Heart right ventricle (tissue), 16 donors: ENCODE data around the gene ETS1. TPM values are rescaled to one million over a fixed set of nuclear protein-coding genes. Genes with fewer than 3 reads are reported as not detected.

Experiments used
- ATAC-seq, 8 donors: fragments of 200-7000 bp; cut with Tn5 transposase; one replicate each; pipeline ENCODE4 v1.9.1; 2020; ENCODE audit warnings: mild to moderate bottlenecking in 8 of 8, moderate library complexity in 8 of 8, moderate number of reproducible peaks in 1 of 8
- DNase-seq, 2 donors: peaks; one replicate each; pipeline ENCODE4 v3.0.0-alpha.2; 2020
- H3K27ac ChIP-seq, 10 donors: fragments of 200-600 bp; sonication (generic) in 2 of 10; one replicate each; pipeline versions ENCODE4 v1.5.0 to v1.8.0; 2020 to 2022; ENCODE audit warnings: mild to moderate bottlenecking in 3 of 10
- H3K27me3 ChIP-seq, 7 donors: fragments of 200-600 bp; one replicate each; pipeline ENCODE4 v1.8.0; 2021 to 2022; ENCODE audit warnings: mild to moderate bottlenecking in 2 of 7
- H3K36me3 ChIP-seq, 9 donors: fragments of 200-600 bp; sonication (generic) in 1 of 9; one replicate each; pipeline versions ENCODE4 v1.5.0 to v1.8.0; 2020 to 2022; ENCODE audit warnings: mild to moderate bottlenecking in 2 of 9
- H3K4me1 ChIP-seq, 9 donors: fragments of 200-600 bp; sonication (generic) in 1 of 9; one replicate each; pipeline versions ENCODE4 v1.5.0 to v1.8.0; 2020 to 2022; ENCODE audit warnings: mild to moderate bottlenecking in 4 of 9
- H3K4me3 ChIP-seq, 10 donors: fragments of 200-600 bp; sonication (generic) in 2 of 10; one replicate each; pipeline versions ENCODE4 v1.5.0 to v1.8.0; 2020 to 2022; ENCODE audit warnings: mild to moderate bottlenecking in 7 of 10, moderate library complexity in 2 of 10
- H3K9me3 ChIP-seq, 11 donors: fragments of 200-600 bp in 10 of 11; sonication (generic) in 2 of 11; one replicate each; pipeline versions ENCODE4 v1.5.0 to v1.8.0; 2013 to 2022; ENCODE audit warnings: mild to moderate bottlenecking in 2 of 11, control low read depth in 1 of 11, moderate library complexity in 1 of 11
- WGBS, 2 donors: extraction: QIAGEN DNeasy Blood & Tissue Kit; methylation state at CpG; one replicate each; pipeline ENCODE4 v1.1.7; 2013; ENCODE audit warnings: inconsistent platforms in 1 of 2; 5-methylcytosine and 5-hydroxymethylcytosine counted together
- intact Hi-C, 10 donors: fragments of 100-400 bp; cut with DNase I; formaldehyde crosslinking; loops; one replicate each; pipeline versions ENCODE4 v1.11.1 to v1.14.2; 2022
- polyA plus RNA-seq, 2 donors: library from polyadenylated mRNA; stranded (reverse); fragments of 200-250 nt; gene quantifications; one replicate each; pipeline ENCODE4 v1.2.3, GENCODE V29; 2013
- total RNA-seq, 10 donors: library from RNA; stranded (reverse); fragmentation: NEBNext Ultra II Directional in 3 of 10; extraction: Animal tissue kit (Norgen Biotek cat#: 25700) in 3 of 10; gene quantifications; one replicate each; pipeline versions ENCODE4 v1.2.1 to v1.2.4, GENCODE V29; 2021 to 2023
- TF ChIP-seq, protein P1 (sequence below), 9 donors: fragments of 200-600 bp; sonication (generic) in 2 of 9; IDR thresholded peaks; one replicate each; pipeline versions ENCODE4 v1.5.0 to v1.8.0; 2021 to 2022; ENCODE audit warnings: antibody characterized with exemption in 9 of 9, mild to moderate bottlenecking in 5 of 9, moderate library complexity in 1 of 9
- donor health status: Arrhythmogenic right ventricular cardiomyopathy.
- donor health status: ischemic (EF 13 %, LVEDD 7.1; RV severe dilation, severe dysfunction).
- donor health status: healthy with polysubstance abuse.
- donor health status: DM: no; HTN: yes; CAD: no.
- donor health status: DM: no; HTN: no; CAD: no.
- donor health status: ischemic (EF 25% LVEDD 6.9; RV normal size, moderate dysfunction).
- donor health status: ischemic (EF 25% LVEDD 5.7; RV mildly dilated, moderate dysfunction).
- donor health status: healthy.
- donor health status: DM: yes; HTN: yes; CAD: no.
- donor health status: Ischemic cardiomyopathy.
- donor health status: ischemic (EF 35%, LVEDD 5.7; RV mildly dilated, moderate dysfunction).
- donor health status: nonischemic (EF 11% LVEDD 7.7; RV severe dilation, severe dysfunction).
- donor health status: DM: yes; HTN: yes; CAD: no.
- donor health status: PGD.
- donor health status: ischemic (EF 29% LVEDD 5.4; RV normal size, mild dysfunction).
- donor health status: nonischemic (EF 23%, LVEDD 6.1; RV moderate dilation, normal function).

ETS1 gene
- total and polyA plus RNA-seq, 12 donors = 21.3 to 93.4 (median 50.7) TPM

DNA sequence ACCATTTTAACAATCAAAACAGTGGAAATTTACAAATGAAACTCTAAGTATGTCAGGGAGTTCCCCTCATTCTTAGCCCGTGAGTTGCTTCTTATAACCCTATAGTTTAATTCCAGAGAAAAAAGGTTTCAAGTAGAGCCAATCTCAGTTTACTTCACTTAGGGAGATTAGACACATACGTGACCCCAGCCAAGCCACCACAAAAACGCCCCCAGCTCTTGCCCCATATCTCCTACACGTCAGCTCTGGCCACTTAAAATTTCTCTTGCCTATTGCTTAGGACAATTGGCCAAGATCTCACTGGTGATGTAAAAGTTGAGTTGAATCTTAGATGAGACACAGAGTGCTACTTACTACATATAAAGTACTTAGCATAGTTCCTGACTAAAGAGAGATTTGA lies 166.4 kb downstream of the ETS1 start:
- no peak for DNase-seq
- intact Hi-C loops = loop anchor here in 4 of 10 donors (5.0 kb wide), 4 partner anchors 36 to 129 kb away; no protein-coding TSS in a partner anchor
- H3K27me3 ChIP-seq = no peaks in the 10 kb centered on the region
- H3K4me1 ChIP-seq = peaks cover 16 to 67% (median 51%) of the 10 kb centered on the region in 9 donors
- H3K27ac ChIP-seq = peak overlapping the region in 1 of 10 donors; percentile 57
- H3K4me3 ChIP-seq = no peak overlapping the region
- no peaks in the 10 kb centered on the region for H3K9me3 ChIP-seq
- 70 to 73% methylated on average over 4 of the region's 4 CpGs for WGBS, 2 donors
- no peaks in the 10 kb centered on the region for H3K36me3 ChIP-seq
- TF ChIP-seq, protein P1, sequence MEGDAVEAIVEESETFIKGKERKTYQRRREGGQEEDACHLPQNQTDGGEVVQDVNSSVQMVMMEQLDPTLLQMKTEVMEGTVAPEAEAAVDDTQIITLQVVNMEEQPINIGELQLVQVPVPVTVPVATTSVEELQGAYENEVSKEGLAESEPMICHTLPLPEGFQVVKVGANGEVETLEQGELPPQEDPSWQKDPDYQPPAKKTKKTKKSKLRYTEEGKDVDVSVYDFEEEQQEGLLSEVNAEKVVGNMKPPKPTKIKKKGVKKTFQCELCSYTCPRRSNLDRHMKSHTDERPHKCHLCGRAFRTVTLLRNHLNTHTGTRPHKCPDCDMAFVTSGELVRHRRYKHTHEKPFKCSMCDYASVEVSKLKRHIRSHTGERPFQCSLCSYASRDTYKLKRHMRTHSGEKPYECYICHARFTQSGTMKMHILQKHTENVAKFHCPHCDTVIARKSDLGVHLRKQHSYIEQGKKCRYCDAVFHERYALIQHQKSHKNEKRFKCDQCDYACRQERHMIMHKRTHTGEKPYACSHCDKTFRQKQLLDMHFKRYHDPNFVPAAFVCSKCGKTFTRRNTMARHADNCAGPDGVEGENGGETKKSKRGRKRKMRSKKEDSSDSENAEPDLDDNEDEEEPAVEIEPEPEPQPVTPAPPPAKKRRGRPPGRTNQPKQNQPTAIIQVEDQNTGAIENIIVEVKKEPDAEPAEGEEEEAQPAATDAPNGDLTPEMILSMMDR (IDR thresholded peaks at IDR 0.05) = no peak
- no peak for ATAC-seq

DNA sequence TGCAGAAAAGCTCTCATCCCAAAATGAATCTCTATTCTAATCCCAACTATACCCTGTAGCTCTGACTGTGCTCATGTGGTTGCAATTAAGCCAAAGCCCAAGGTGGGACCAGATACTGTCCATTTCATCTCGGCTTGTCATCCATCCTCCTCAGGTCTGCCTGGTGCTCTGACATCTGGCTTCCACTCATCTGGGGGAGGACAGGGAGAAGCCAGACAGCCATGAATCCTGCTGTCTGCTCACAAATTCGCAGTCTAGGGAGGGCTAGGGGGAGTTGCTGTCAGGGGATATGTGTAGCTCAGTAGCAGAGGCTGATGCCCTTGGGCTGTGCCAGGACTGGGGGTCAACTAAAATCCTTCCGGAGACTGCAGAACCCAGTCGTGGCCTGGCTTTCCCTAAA lies 167.1 kb downstream of the ETS1 start:
- TF ChIP-seq, protein P1 (IDR thresholded peaks at IDR 0.05) = no peak
- peaks cover 14 to 69% (median 50%) of the 10 kb centered on the region in 9 donors for H3K4me1 ChIP-seq
- ATAC-seq (no peak), DNase-seq (no peak)
- intact Hi-C loops = loop anchor here in 4 of 10 donors (5.0 kb wide), 4 partner anchors 37 to 128 kb away; no protein-coding TSS in a partner anchor
- no peaks in the 10 kb centered on the region for H3K9me3 ChIP-seq
- no peaks in the 10 kb centered on the region for H3K36me3 ChIP-seq
- peak overlapping the region in 1 of 10 donors; percentile 29 for H3K27ac ChIP-seq
- no peak overlapping the region for H3K4me3 ChIP-seq
- WGBS, 2 donors = 92 to 95% methylated on average over 4 of the region's 4 CpGs
- H3K27me3 ChIP-seq = no peaks in the 10 kb centered on the region

DNA sequence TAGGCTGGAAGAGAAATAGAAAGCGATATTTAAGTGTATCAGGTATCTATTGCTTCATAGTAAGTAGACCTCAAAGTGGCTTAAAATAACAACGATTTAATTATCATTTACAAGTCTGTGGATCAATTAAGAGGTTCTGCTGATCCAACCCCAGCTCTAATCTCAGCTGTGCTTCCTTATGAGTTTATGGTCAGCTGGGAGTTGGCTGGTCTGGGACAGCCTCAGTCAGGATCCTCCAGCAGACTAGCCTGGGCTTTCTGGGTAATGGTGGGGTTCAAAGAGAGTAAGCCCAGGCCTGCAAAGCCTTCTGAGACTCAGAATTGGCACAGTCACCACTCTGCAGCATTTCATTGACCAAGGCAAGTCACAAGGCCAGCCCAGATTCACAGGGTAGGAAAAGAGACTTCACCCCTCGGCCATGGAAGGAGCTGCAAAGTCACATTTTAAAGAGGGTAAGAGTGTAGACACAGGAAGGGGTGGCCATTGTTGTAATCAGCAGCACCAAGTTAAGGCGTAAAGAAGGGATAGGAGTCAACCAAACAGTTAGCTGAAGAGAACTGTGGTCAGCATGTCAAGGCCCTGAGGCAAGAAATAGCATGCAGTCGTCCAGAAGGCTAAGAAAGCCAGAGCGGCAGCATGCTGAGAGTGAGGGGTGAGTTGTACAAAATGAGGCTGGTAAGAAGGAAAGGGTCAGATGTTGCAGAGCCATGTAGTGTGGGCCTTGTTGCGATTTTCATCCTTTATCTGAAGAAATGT lies 168.2 kb downstream of the ETS1 start:
- H3K27ac ChIP-seq = no peak overlapping the region
- DNase-seq = no peak
- H3K9me3 ChIP-seq = no peaks in the 10 kb centered on the region
- no peaks in the 10 kb centered on the region for H3K27me3 ChIP-seq
- no peak overlapping the region for H3K4me3 ChIP-seq
- 95 to 97% methylated on average over 7 of the region's 7 CpGs for WGBS, 2 donors
- intact Hi-C loops = loop anchor here in 1 of 10 donors (5.0 kb wide), 1 partner anchor 82 kb away; no protein-coding TSS in a partner anchor
- TF ChIP-seq, protein P1 (IDR thresholded peaks at IDR 0.05) = no peak
- H3K4me1 ChIP-seq = peaks cover 4 to 61% (median 39%) of the 10 kb centered on the region in 9 donors
- no peaks in the 10 kb centered on the region for H3K36me3 ChIP-seq
- ATAC-seq = no peak

DNA sequence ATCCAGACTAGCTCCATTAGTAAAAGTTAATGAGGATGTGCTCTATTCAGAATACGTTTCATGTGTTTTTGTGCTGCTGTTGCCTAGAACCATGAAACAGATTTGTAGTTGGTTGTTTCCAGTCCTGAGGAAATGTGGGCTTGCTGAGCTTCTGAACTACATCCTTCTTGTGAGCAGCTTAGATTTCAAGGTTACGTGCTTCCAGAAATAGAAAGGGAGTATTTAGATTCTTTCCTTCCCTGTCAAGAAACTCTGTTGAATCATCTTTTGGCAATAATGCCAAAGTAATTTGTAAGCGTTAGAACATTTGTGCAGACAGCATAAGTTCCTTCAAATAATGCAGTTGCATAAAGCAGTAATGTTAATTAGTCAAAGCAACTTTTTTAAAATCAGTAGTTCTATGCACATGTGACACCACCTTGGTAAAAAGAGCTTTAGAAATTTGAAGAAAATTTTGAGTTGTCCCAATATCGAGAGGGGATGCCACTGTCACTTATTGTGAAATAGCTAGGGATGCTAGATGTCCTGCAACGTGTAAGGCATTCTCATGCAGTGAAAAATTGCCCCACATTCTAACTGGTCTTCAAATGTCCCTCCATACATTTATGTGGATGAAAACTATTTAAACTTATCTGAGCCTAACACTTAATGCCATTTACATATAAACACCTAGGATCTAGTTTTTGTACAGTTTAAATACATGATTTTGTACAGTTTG lies 169.6 kb downstream of the ETS1 start:
- H3K27me3 ChIP-seq = no peaks in the 10 kb centered on the region
- H3K4me1 ChIP-seq = peaks cover 0 to 50% (median 25%) of the 10 kb centered on the region in 9 donors
- ATAC-seq (peak in 6 of 8 donors; percentile 40 to 85 (median 66)), DNase-seq (peak in 1 of 2 donors; percentile 26)
- TF ChIP-seq, protein P1 (IDR thresholded peaks at IDR 0.05) = no peak
- H3K4me3 ChIP-seq = no peak overlapping the region
- peak overlapping the region in 7 of 10 donors; percentile 4 to 71 (median 51) for H3K27ac ChIP-seq
- 40 to 64% methylated on average over 5 of the region's 5 CpGs for WGBS, 2 donors
- no peaks in the 10 kb centered on the region for H3K36me3 ChIP-seq
- intact Hi-C loops = loop anchor here in 1 of 10 donors (5.0 kb wide), 1 partner anchor 80 kb away; no protein-coding TSS in a partner anchor
- no peaks in the 10 kb centered on the region for H3K9me3 ChIP-seq
